Osteocyte (in vitro differentiated cells): ENCODE results near the gene PRKCE. TPM values are rescaled to one million over a fixed set of nuclear protein-coding genes. Genes with fewer than 3 reads are reported as not detected.

Experiments
- DNase-seq: peaks from one replicate; pipeline ENCODE4 v3.0.0; 2021; ENCODE audit warnings: mixed read lengths; ENCODE audit not compliant: unreplicated experiment; ENCODE audit errors: extremely low spot score
- H3K27ac Mint-ChIP-seq: one replicate; pipeline ENCODE4 v1.8.0; 2021; ENCODE audit warnings: mild to moderate bottlenecking, mixed read lengths; ENCODE audit not compliant: unreplicated experiment
- H3K27me3 Mint-ChIP-seq: one replicate; pipeline ENCODE4 v1.8.0; 2021; ENCODE audit warnings: mixed read lengths; ENCODE audit not compliant: unreplicated experiment
- H3K36me3 Mint-ChIP-seq: one replicate; pipeline ENCODE4 v1.8.0; 2021; ENCODE audit warnings: mixed read lengths; ENCODE audit not compliant: unreplicated experiment
- H3K4me1 Mint-ChIP-seq: one replicate; pipeline ENCODE4 v1.8.0; 2021; ENCODE audit warnings: mixed read lengths; ENCODE audit not compliant: unreplicated experiment
- H3K4me3 Mint-ChIP-seq: one replicate; pipeline ENCODE4 v1.8.0; 2021; ENCODE audit warnings: mild to moderate bottlenecking, moderate library complexity, mixed read lengths; ENCODE audit not compliant: unreplicated experiment
- H3K9me3 Mint-ChIP-seq: one replicate; pipeline ENCODE4 v1.8.0; 2021; ENCODE audit warnings: mixed read lengths; ENCODE audit not compliant: unreplicated experiment
- total RNA-seq: library from RNA; stranded (reverse); gene quantifications from 2 replicates; pipeline ENCODE4 v1.2.1, GENCODE V29; 2021
- TF ChIP-seq, protein P1 (sequence below): fragments of 200-600 bp; sonication (generic); IDR thresholded peaks from 2 replicates; pipeline ENCODE4 v1.5.0; 2021; ENCODE audit warnings: antibody characterized with exemption, mild to moderate bottlenecking, moderate library complexity

The PRKCE gene
- total RNA-seq, 1 donor from 2014 or later: 13.8 TPM

DNA sequence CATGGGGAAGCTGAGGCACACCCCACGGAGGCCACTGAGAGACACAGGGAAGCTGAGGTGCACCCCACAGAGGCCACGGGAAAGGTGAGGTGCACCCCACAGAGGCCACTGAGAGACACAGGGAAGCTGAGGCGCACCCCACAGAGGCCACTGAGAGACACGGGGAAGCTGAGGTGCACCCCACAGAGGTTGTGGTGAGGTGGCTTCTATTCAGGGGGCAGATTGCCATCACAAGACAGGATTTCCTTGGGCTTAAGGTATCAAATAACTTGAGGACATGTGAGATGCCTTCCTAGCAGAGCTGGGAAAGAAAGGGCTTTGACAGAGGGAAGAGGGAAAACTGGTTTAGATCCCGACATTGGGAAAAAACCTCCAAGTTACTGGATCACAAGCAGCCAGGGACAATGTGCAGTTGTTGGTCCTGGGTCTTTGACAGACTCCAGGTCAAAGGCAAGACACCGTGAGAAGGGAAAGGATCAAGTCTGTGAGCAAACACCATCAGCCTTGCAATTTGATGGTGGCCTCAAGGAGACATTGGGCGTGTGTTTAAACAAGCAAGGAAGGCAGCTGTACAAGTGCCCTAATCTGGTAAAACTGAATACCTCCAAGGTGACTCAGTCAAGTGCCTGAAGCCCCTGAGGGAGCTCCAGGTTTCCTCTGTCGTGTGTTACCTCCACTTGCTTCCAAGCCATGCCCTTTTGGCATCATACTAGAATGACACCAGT lies 512.5 kb downstream of the PRKCE start:
- Mint-ChIP-seq H3K27me3 (no peaks in the 10 kb centered on the region), H3K4me1 (peaks cover 17% of the 10 kb centered on the region), H3K36me3 (peaks cover 4% of the 10 kb centered on the region), H3K4me3 (no peak overlapping the region), H3K9me3 (no peaks in the 10 kb centered on the region), H3K27ac (no peak overlapping the region)
- TF ChIP-seq, protein P1, sequence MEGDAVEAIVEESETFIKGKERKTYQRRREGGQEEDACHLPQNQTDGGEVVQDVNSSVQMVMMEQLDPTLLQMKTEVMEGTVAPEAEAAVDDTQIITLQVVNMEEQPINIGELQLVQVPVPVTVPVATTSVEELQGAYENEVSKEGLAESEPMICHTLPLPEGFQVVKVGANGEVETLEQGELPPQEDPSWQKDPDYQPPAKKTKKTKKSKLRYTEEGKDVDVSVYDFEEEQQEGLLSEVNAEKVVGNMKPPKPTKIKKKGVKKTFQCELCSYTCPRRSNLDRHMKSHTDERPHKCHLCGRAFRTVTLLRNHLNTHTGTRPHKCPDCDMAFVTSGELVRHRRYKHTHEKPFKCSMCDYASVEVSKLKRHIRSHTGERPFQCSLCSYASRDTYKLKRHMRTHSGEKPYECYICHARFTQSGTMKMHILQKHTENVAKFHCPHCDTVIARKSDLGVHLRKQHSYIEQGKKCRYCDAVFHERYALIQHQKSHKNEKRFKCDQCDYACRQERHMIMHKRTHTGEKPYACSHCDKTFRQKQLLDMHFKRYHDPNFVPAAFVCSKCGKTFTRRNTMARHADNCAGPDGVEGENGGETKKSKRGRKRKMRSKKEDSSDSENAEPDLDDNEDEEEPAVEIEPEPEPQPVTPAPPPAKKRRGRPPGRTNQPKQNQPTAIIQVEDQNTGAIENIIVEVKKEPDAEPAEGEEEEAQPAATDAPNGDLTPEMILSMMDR: no peak
- no peak for DNase-seq

DNA sequence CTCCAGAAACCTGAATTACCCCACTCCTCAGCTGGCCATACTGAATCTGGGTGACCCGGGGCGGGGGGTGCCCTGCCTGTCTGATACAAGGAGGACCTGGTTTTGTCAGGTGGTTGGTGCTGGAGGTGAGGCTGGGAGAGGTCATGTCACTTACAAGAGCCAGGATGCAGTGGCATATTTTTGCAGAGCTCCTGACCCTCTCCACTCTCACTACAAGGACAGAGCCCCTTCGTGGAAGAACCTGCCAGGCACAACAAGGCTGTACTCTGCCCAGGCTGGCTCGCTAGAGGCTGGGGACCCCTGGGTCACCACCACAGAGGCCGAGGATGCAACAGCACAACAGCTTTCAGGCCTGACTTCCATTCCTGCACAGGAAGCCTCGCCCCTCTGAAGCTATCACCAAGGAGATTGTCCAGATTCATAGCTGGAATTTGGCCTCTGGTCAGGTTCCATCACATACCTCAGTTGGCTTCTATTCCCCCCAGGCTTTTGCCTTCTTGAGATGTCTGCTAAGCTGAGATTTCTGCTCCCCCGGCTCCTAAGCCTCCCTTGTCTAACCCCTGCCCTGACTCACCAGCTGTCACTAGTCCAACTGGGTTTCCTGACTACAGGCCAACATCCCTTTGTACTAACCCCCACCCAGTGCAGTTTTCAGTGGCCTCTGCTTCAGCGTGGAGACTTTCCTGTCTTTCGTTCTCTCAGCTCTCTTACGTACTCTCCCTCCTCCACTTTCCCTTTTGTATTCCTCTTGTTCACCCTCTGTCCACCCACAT lies 513.2 kb downstream of the PRKCE start:
- peaks cover 17% of the 10 kb centered on the region for H3K4me1 Mint-ChIP-seq
- H3K4me3 Mint-ChIP-seq: no peak overlapping the region

DNA sequence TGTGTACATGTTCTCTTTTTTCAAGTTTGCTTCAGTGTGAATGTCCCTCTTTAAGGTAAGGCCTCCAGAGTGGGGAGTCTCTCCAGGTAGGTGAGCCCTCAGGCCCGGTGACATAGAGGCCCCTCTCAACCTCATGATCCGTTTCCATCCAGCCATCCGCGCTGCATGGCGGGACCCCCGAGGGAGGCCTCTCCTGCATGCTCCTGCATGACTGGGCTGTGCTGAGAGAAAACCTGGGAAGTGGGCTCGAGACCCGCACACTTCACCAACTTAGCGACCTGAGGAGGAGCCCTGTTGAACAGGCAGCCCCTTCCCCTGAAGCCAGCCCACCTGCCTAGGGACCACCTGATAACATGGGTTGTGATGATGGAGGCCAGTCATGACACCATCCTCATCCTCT lies 514.4 kb downstream of the PRKCE start:
- TF ChIP-seq, protein P1: no peak
- Mint-ChIP-seq H3K4me3 (no peak overlapping the region), H3K36me3 (peaks cover 2% of the 10 kb centered on the region), H3K9me3 (no peaks in the 10 kb centered on the region), H3K27me3 (no peaks in the 10 kb centered on the region), H3K27ac (no peak overlapping the region), H3K4me1 (peaks cover 27% of the 10 kb centered on the region)
- no peak for DNase-seq

More for the DNA sequence above, 513.2 kb downstream of the PRKCE start:
- Mint-ChIP-seq H3K36me3 (peaks cover 2% of the 10 kb centered on the region), H3K27ac (peak overlapping the region; percentile 52), H3K27me3 (no peaks in the 10 kb centered on the region), H3K9me3 (no peaks in the 10 kb centered on the region)
- DNase-seq: no peak
- TF ChIP-seq, protein P1: no peak

DNA sequence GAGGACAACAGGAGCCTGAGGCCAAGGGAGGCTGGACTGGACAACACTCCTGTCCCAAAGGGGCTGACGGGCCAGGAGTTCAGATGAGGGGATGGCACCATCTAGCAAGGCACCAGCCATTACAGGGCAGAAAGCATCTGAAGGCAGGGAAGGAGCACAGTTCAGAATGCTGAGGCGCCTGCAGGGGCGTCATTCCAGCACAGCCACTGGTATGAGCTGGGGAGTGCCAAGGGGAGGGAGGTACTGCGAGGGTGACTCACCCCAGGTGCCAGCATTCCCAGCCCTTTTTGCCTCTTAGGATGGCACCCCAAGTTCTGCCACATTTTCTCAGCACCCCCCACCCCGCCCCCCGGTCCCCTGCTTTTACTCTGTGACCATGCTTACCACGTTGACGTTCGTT lies 515.9 kb downstream of the PRKCE start:
- H3K27ac Mint-ChIP-seq: no peak overlapping the region
- no peak for DNase-seq
- H3K36me3 Mint-ChIP-seq: no peaks in the 10 kb centered on the region
- peaks cover 36% of the 10 kb centered on the region for H3K4me1 Mint-ChIP-seq
- TF ChIP-seq, protein P1: no peak
- H3K9me3 Mint-ChIP-seq: no peaks in the 10 kb centered on the region
- no peaks in the 10 kb centered on the region for H3K27me3 Mint-ChIP-seq
- H3K4me3 Mint-ChIP-seq: no peak overlapping the region

DNA sequence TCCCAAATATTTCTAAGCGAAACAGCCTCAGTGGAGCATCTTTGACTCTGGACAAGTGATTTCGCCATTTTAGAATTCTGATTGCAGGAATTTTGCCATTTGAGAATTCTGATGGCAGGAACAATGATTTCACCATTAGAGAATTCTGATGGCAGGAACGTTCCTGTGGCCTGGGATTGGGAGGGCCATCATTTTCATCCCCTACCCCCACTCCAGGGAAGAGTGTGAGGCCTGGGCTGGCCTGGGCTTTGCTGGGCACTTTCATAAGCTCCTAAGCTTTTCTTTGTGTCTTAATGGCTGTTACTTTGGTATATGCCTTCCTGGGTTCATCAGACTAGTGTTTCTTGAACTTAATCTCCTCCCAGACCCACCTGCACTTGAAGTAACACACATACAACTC lies 516.4 kb downstream of the PRKCE start:
- Mint-ChIP-seq H3K4me1 (peaks cover 36% of the 10 kb centered on the region), H3K9me3 (no peaks in the 10 kb centered on the region), H3K27me3 (no peaks in the 10 kb centered on the region), H3K36me3 (no peaks in the 10 kb centered on the region), H3K4me3 (no peak overlapping the region), H3K27ac (no peak overlapping the region)
- TF ChIP-seq, protein P1: no peak
- no peak for DNase-seq
